ENCODE results near the gene NXPE3.
"Not testable (repeated sequence)": the region's sequence is repeated elsewhere in the genome, so short reads cannot be mapped to it uniquely, and the experiment has no call there.

The NXPE3 gene

GRCh38 chr3:101859882-101860448 lies 81.0 kb downstream of the NXPE3 start:
- TF ChIP-seq CTCF (IDR thresholded peaks at IDR 0.05; ENCODE audit: low read length, missing control alignments) = no peak
- DNase-seq (ENCODE audit: low read depth) = no peak
- no peak overlapping the region for H3K4me3 ChIP-seq (replicated peaks; ENCODE audit: low read depth, low read length)

- TF ChIP-seq CTCF (IDR thresholded peaks at IDR 0.05; ENCODE audit: low read length, missing control alignments) = no peak
- DNase-seq (ENCODE audit: low read depth) = no peak
These were observed 82.3 kb downstream of the NXPE3 start for GRCh38 chr3:101861212-101861788.

GRCh38 chr3:101861789-101862415 lies 82.9 kb downstream of the NXPE3 start:
- DNase-seq (ENCODE audit: low read depth) = no peak
- no peak for TF ChIP-seq CTCF (IDR thresholded peaks at IDR 0.05; ENCODE audit: low read length, missing control alignments)
- no peak overlapping the region for H3K4me3 ChIP-seq (replicated peaks; ENCODE audit: low read depth, low read length)

More at GRCh38 chr3:101861212-101861788, 82.3 kb downstream of the NXPE3 start:
- H3K4me3 ChIP-seq (replicated peaks; ENCODE audit: low read depth, low read length) = no peak overlapping the region

GRCh38 chr3:101862416-101863165 lies 83.6 kb downstream of the NXPE3 start:
- no peak for TF ChIP-seq CTCF (IDR thresholded peaks at IDR 0.05; ENCODE audit: low read length, missing control alignments)
- no peak for DNase-seq (ENCODE audit: low read depth)
- H3K4me3 ChIP-seq (replicated peaks; ENCODE audit: low read depth, low read length) = no peak overlapping the region

GRCh38 chr3:101864926-101865325 lies 85.9 kb downstream of the NXPE3 start:
- H3K4me3 ChIP-seq (replicated peaks; ENCODE audit: low read depth, low read length); DNase-seq (ENCODE audit: low read depth): not testable (repeated sequence)

GRCh38 chr3:101865751-101866509 lies 86.9 kb downstream of the NXPE3 start:
- no peak for DNase-seq (ENCODE audit: low read depth)
- H3K4me3 ChIP-seq (replicated peaks; ENCODE audit: low read depth, low read length) = no peak overlapping the region
- no peak for TF ChIP-seq CTCF (IDR thresholded peaks at IDR 0.05; ENCODE audit: low read length, missing control alignments)

GRCh38 chr3:101867511-101867910 lies 88.5 kb downstream of the NXPE3 start:
- DNase-seq (ENCODE audit: low read depth) = no peak
- no peak overlapping the region for H3K4me3 ChIP-seq (replicated peaks; ENCODE audit: low read depth, low read length)
- TF ChIP-seq CTCF (IDR thresholded peaks at IDR 0.05; ENCODE audit: low read length, missing control alignments) = no peak
